GM15510 (cell line): ENCODE measurements around the gene PRMT3.
A peak's percentile ranks its signal among the peaks of the same experiment; 100 is the strongest.

Source experiments
- POLR2A ChIP-seq: IDR thresholded peaks from 3 replicates; pipeline ENCODE4 v1.6.1; 2011; ENCODE audit warnings: borderline replicate concordance; ENCODE audit not compliant: insufficient read length; ENCODE audit errors: extremely low read depth

The PRMT3 gene

GRCh38 chr11:20387261-20388095 lies at the start of gene PRMT3:
Gene PRMT3, plus strand, starts transcription at chr11:20387716. Its CDS starts 31 bp downstream, at chr11:20387747.
- peak; percentile 91 for TF ChIP-seq POLR2A

GRCh38 chr11:20342347-20343141 lies 45.0 kb upstream of the PRMT3 start:
- no peak for TF ChIP-seq POLR2A

GRCh38 chr11:20351136-20351535 lies 36.4 kb upstream of the PRMT3 start:
- TF ChIP-seq POLR2A = no peak

DNA sequence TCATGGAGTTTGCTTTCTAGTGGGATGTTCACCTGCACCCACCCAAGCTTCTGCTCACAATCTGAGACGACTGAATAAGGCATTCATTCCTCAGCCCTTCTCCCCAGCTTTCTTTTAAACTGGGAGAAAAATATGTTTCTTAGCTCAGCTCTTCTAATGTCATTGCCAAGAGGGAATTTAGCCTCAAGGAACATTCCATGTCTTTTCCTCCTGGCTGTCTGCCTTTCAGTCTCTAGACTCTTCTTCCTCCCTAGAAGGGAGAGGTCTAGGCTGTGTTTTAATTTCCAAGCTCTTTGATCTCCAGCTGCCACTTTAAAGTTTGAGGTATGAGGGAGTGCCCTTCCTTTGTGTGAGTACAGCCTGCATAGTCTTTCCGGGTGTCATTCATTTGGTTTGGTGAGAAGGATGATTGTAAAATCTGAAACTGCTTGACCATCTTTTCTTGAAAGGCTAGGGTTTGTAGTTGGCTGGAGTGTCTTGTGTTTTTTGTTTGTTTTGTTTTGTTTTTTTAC lies 35.7 kb upstream of the PRMT3 start:
- TF ChIP-seq POLR2A = no peak

- no peak for TF ChIP-seq POLR2A
Measured at GRCh38 chr11:20353829-20354434, 33.6 kb upstream of the PRMT3 start.

DNA sequence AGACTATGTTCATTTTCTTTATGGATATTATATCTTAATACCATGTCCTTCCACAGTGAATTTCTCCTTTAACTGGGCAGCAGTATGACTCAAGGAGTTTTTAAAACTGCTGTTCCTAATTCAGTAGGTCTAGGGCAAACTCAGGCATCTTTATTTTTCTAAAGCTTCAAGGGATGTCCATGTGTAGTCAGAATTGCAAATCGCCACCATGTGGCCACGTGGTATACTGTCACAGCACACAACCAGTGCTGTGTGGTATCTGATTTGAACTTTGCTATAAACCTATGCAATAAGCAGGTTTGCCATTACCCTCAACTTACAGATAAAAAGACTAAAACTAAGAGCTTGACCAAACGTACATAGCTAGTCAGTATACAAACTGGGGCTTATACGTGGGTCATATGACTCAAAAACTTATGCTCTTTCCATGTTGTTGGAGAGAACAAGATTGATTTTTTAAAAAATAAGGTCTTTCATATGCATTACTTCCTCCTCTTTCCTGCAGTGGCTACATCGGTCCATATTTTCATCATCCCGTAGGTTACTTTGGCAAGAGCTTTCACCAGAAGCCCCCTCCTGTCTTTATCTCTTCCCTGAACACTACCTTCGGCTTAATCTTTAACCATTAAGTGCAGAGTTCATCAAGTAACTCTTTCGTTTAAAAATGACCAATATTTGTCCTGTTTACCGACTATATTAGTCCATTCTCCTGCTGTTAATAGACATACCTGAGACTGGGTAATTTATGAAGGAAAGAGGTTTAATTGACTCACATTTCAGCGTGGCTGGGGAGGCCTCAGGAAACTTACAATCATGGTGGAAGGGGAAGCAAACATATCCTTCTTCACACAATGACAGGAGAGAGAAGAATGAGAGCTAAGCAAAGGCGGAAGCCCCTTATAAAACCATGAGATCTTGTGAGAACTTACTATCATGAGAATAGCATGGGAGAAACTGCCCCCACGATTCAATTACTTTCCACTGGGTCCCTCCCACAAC lies 32.0 kb upstream of the PRMT3 start:
- TF ChIP-seq POLR2A = no peak

GRCh38 chr11:20357150-20357549 lies 30.4 kb upstream of the PRMT3 start:
- TF ChIP-seq POLR2A = no peak

GRCh38 chr11:20360650-20361049 lies 26.9 kb upstream of the PRMT3 start:
- TF ChIP-seq POLR2A = no peak

DNA sequence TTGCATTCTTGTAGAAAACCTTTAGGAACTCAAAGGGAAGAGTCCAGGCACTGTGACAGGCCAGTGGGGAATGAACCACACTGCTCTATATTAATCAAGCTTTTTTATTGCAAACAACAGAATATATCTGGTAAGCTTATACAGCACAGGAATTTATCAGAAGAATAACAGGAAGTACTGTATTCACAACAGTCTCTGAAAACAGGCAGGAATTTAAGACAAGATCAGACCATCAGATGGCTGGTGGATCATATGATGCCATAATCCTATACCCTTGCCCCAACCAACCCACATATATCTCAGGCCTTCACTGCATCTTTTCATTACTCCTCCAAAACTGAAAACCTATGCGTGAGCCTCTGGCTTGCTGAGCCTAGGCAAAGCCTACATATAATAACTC lies 25.0 kb upstream of the PRMT3 start:
- no peak for TF ChIP-seq POLR2A

GRCh38 chr11:20363149-20363499 lies 24.4 kb upstream of the PRMT3 start:
- TF ChIP-seq POLR2A = no peak

GRCh38 chr11:20363500-20364340 lies 23.8 kb upstream of the PRMT3 start, which contains the start of gene HTATIP2:
Gene HTATIP2, plus strand, starts transcription at chr11:20363714. Its CDS starts 524 bp downstream, at chr11:20364238.
- TF ChIP-seq POLR2A = peak; percentile 70

GRCh38 chr11:20364341-20364792 lies 23.1 kb upstream of the PRMT3 start:
- no peak for TF ChIP-seq POLR2A
